ENCODE results near the gene SIGLEC5.

SIGLEC5 gene

GRCh38 chr19:51627491-51628138 lies 2.6 kb downstream of the SIGLEC5 start:
- Histone ChIP-seq H3K9me3 (ENCODE audit: control insufficient read depth, low read length) (no peaks in the 10 kb centered on the region), H3K36me3 (ENCODE audit: control insufficient read depth, insufficient read depth, low read length) (no peaks in the 10 kb centered on the region), H3K4me3 (ENCODE audit: extremely low read depth, insufficient read depth, low read length, poor library complexity, severe bottlenecking) (no peak overlapping the region), H3K4me1 (ENCODE audit: control insufficient read depth, insufficient read depth, low read length, poor library complexity, severe bottlenecking) (no peaks in the 10 kb centered on the region), H3K27ac (ENCODE audit: low read depth, low read length, severe bottlenecking) (no peak overlapping the region)
- WGBS, 2 experiments (ENCODE audit: insufficient coverage in 2 of 2), result 58 to 63% methylated on average over 5 to 7 of the region's 16 CpGs

- no peaks in the 10 kb centered on the region for H3K36me3 ChIP-seq (ENCODE audit: control insufficient read depth, insufficient read depth, low read length)
- no peaks in the 10 kb centered on the region for H3K4me1 ChIP-seq (ENCODE audit: control insufficient read depth, insufficient read depth, low read length, poor library complexity, severe bottlenecking)
- H3K9me3 ChIP-seq (ENCODE audit: control insufficient read depth, low read length), result no peaks in the 10 kb centered on the region
- no peak overlapping the region for H3K4me3 ChIP-seq (ENCODE audit: extremely low read depth, insufficient read depth, low read length, poor library complexity, severe bottlenecking)
- H3K27ac ChIP-seq (ENCODE audit: low read depth, low read length, severe bottlenecking), result no peak overlapping the region
- no CpG with 5 or more reads among the region's 2 CpGs for WGBS, 2 experiments (ENCODE audit: insufficient coverage in 2 of 2)
Measured at GRCh38 chr19:51626675-51627074, 3.5 kb downstream of the SIGLEC5 start.

- 43 to 67% methylated on average over 1 to 2 of the region's 2 CpGs for WGBS, 2 experiments (ENCODE audit: insufficient coverage in 2 of 2)
- Histone ChIP-seq H3K36me3 (ENCODE audit: control insufficient read depth, insufficient read depth, low read length) (no peaks in the 10 kb centered on the region), H3K4me1 (ENCODE audit: control insufficient read depth, insufficient read depth, low read length, poor library complexity, severe bottlenecking) (no peaks in the 10 kb centered on the region), H3K27ac (ENCODE audit: low read depth, low read length, severe bottlenecking) (no peak overlapping the region), H3K9me3 (ENCODE audit: control insufficient read depth, low read length) (no peaks in the 10 kb centered on the region), H3K4me3 (ENCODE audit: extremely low read depth, insufficient read depth, low read length, poor library complexity, severe bottlenecking) (no peak overlapping the region)
Measured at GRCh38 chr19:51621178-51621577, 9.0 kb downstream of the SIGLEC5 start.

GRCh38 chr19:51615991-51616390 lies 14.2 kb downstream of the SIGLEC5 start:
- no peaks in the 10 kb centered on the region for H3K9me3 ChIP-seq (ENCODE audit: control insufficient read depth, low read length)
- H3K27ac ChIP-seq (ENCODE audit: low read depth, low read length, severe bottlenecking), result no peak overlapping the region
- H3K4me3 ChIP-seq (ENCODE audit: extremely low read depth, insufficient read depth, low read length, poor library complexity, severe bottlenecking), result no peak overlapping the region
- WGBS, 2 experiments (ENCODE audit: insufficient coverage in 2 of 2), result 73 to 74% methylated on average over 6 to 7 of the region's 7 CpGs
- H3K36me3 ChIP-seq (ENCODE audit: control insufficient read depth, insufficient read depth, low read length), result no peaks in the 10 kb centered on the region
- H3K4me1 ChIP-seq (ENCODE audit: control insufficient read depth, insufficient read depth, low read length, poor library complexity, severe bottlenecking), result no peaks in the 10 kb centered on the region

GRCh38 chr19:51614789-51615188 lies 15.4 kb downstream of the SIGLEC5 start:
- Histone ChIP-seq H3K36me3 (ENCODE audit: control insufficient read depth, insufficient read depth, low read length) (no peaks in the 10 kb centered on the region), H3K9me3 (ENCODE audit: control insufficient read depth, low read length) (no peaks in the 10 kb centered on the region), H3K27ac (ENCODE audit: low read depth, low read length, severe bottlenecking) (no peak overlapping the region), H3K4me3 (ENCODE audit: extremely low read depth, insufficient read depth, low read length, poor library complexity, severe bottlenecking) (no peak overlapping the region), H3K4me1 (ENCODE audit: control insufficient read depth, insufficient read depth, low read length, poor library complexity, severe bottlenecking) (no peaks in the 10 kb centered on the region)
- 38 to 60% methylated on average over 1 of the region's 5 CpGs for WGBS, 2 experiments (ENCODE audit: insufficient coverage in 2 of 2)

GRCh38 chr19:51610576-51610975 lies 19.6 kb downstream of the SIGLEC5 start:
- no peaks in the 10 kb centered on the region for H3K4me1 ChIP-seq (ENCODE audit: control insufficient read depth, insufficient read depth, low read length, poor library complexity, severe bottlenecking)
- WGBS, 2 experiments (ENCODE audit: insufficient coverage in 2 of 2), result 50% methylated on average over 1 of the region's 1 CpG; no CpG with 5 or more reads in 1 of the 2 experiments
- H3K9me3 ChIP-seq (ENCODE audit: control insufficient read depth, low read length), result no peaks in the 10 kb centered on the region
- no peak overlapping the region for H3K4me3 ChIP-seq (ENCODE audit: extremely low read depth, insufficient read depth, low read length, poor library complexity, severe bottlenecking)
- H3K36me3 ChIP-seq (ENCODE audit: control insufficient read depth, insufficient read depth, low read length), result no peaks in the 10 kb centered on the region
- no peak overlapping the region for H3K27ac ChIP-seq (ENCODE audit: low read depth, low read length, severe bottlenecking)

GRCh38 chr19:51607920-51608562 lies 22.2 kb downstream of the SIGLEC5 start:
- H3K4me1 ChIP-seq (ENCODE audit: control insufficient read depth, insufficient read depth, low read length, poor library complexity, severe bottlenecking), result no peaks in the 10 kb centered on the region
- H3K9me3 ChIP-seq (ENCODE audit: control insufficient read depth, low read length), result no peaks in the 10 kb centered on the region
- 9 to 17% methylated on average over 10 to 11 of the region's 13 CpGs for WGBS, 2 experiments (ENCODE audit: insufficient coverage in 2 of 2)
- no peaks in the 10 kb centered on the region for H3K36me3 ChIP-seq (ENCODE audit: control insufficient read depth, insufficient read depth, low read length)
- no peak overlapping the region for H3K4me3 ChIP-seq (ENCODE audit: extremely low read depth, insufficient read depth, low read length, poor library complexity, severe bottlenecking)
- H3K27ac ChIP-seq (ENCODE audit: low read depth, low read length, severe bottlenecking), result no peak overlapping the region

GRCh38 chr19:51607077-51607476 lies 23.1 kb downstream of the SIGLEC5 start:
- 47 to 88% methylated on average over 3 to 4 of the region's 6 CpGs for whole genome bisulfite sequencing, 2 experiments (ENCODE audit: insufficient coverage in 2 of 2)
- Histone ChIP-seq H3K27ac (ENCODE audit: low read depth, low read length, severe bottlenecking) (no peak overlapping the region), H3K9me3 (ENCODE audit: control insufficient read depth, low read length) (no peaks in the 10 kb centered on the region), H3K4me1 (ENCODE audit: control insufficient read depth, insufficient read depth, low read length, poor library complexity, severe bottlenecking) (no peaks in the 10 kb centered on the region), H3K36me3 (ENCODE audit: control insufficient read depth, insufficient read depth, low read length) (no peaks in the 10 kb centered on the region), H3K4me3 (ENCODE audit: extremely low read depth, insufficient read depth, low read length, poor library complexity, severe bottlenecking) (no peak overlapping the region)

- Histone ChIP-seq H3K9me3 (ENCODE audit: control insufficient read depth, low read length) (no peaks in the 10 kb centered on the region), H3K36me3 (ENCODE audit: control insufficient read depth, insufficient read depth, low read length) (no peaks in the 10 kb centered on the region), H3K27ac (ENCODE audit: low read depth, low read length, severe bottlenecking) (no peak overlapping the region), H3K4me1 (ENCODE audit: control insufficient read depth, insufficient read depth, low read length, poor library complexity, severe bottlenecking) (no peaks in the 10 kb centered on the region), H3K4me3 (ENCODE audit: extremely low read depth, insufficient read depth, low read length, poor library complexity, severe bottlenecking) (no peak overlapping the region)
- WGBS, 2 experiments (ENCODE audit: insufficient coverage in 2 of 2), result 83 to 94% methylated on average over 13 to 14 of the region's 20 CpGs
Measured at GRCh38 chr19:51602189-51602854, 27.9 kb downstream of the SIGLEC5 start.

- H3K9me3 ChIP-seq (ENCODE audit: control insufficient read depth, low read length), result no peaks in the 10 kb centered on the region
- 93 to 95% methylated on average over 46 to 53 of the region's 59 CpGs for WGBS, 2 experiments (ENCODE audit: insufficient coverage in 2 of 2)
- H3K36me3 ChIP-seq (ENCODE audit: control insufficient read depth, insufficient read depth, low read length), result no peaks in the 10 kb centered on the region
- no peaks in the 10 kb centered on the region for H3K4me1 ChIP-seq (ENCODE audit: control insufficient read depth, insufficient read depth, low read length, poor library complexity, severe bottlenecking)
- H3K27ac ChIP-seq (ENCODE audit: low read depth, low read length, severe bottlenecking), result no peak overlapping the region
- no peak overlapping the region for H3K4me3 ChIP-seq (ENCODE audit: extremely low read depth, insufficient read depth, low read length, poor library complexity, severe bottlenecking)
Measured at GRCh38 chr19:51600940-51601580, 29.1 kb downstream of the SIGLEC5 start.

Measured in mesodermal cell (in vitro differentiated cells).